ENCODE results near the gene GAS2L1. TPM values are rescaled to one million over a fixed set of nuclear protein-coding genes. Genes with fewer than 3 reads are reported as not detected.

The GAS2L1 gene
- total and polyA plus RNA-seq, 2 donors (not counting 3 experiments of a cell fraction or from before 2014, with no cell fraction given), result 30.5 to 44.0 TPM

GRCh38 chr22:29268511-29269229 is 37.8 kb upstream of the GAS2L1 start:
- Histone ChIP-seq H3K4me2 (ENCODE audit: insufficient read depth, low read length) (peak overlapping the region; percentile 89), H3K4me3 (replicated peaks in 1 of 3; ENCODE audit: insufficient read depth in 1 of 3, low read depth in 1 of 3, low read length in 3 of 3) (peak overlapping the region; percentile 75 to 85 (median 84)), H3K9me3 (replicated peaks; ENCODE audit: control insufficient read depth, insufficient read depth, low read length) (no peaks in the 10 kb centered on the region), H4K20me1 (replicated peaks; ENCODE audit: control insufficient read depth, extremely low read depth, insufficient read depth, low read length) (peaks cover 19% of the 10 kb centered on the region), H3K4me1 (ENCODE audit: control insufficient read depth, extremely low read depth, insufficient read depth, low read length) (peaks cover 40% of the 10 kb centered on the region), H3K79me2 (ENCODE audit: control insufficient read depth, insufficient read depth, low read length) (peaks cover 74% of the 10 kb centered on the region), H3K9ac (replicated peaks; ENCODE audit: extremely low read depth, insufficient read depth, low read length) (peak overlapping the region; percentile 100), H3K27me3 (ENCODE audit: control insufficient read depth in 2 of 2, insufficient read depth in 2 of 2, low read length in 2 of 2) (no peaks in the 10 kb centered on the region), H3K36me3 (ENCODE audit: control insufficient read depth in 2 of 2, extremely low read depth in 1 of 2, insufficient read depth in 2 of 2, low read length in 2 of 2) (peaks cover 16 to 24% of the 10 kb centered on the region in 2 experiments), H2AFZ (ENCODE audit: low read depth, low read length) (no peak overlapping the region), H3K9me1 (replicated peaks; ENCODE audit: control insufficient read depth, extremely low read depth, insufficient read depth, low read length) (no peaks in the 10 kb centered on the region), H3K27ac (ENCODE audit: insufficient read depth, low read depth, low read length) (peak overlapping the region; percentile 100)
- peak; percentile 58 for DNase-seq (ENCODE audit: low read depth, low spot score)
- TF ChIP-seq POLR2A (IDR thresholded peaks at IDR 0.05; ENCODE audit: low read depth, low read length), result peak; percentile 60
- no peak for TF ChIP-seq GATA2 (IDR thresholded peaks at IDR 0.05; ENCODE audit: insufficient read depth, insufficient read length, low read depth, low read length)
- TF ChIP-seq MAX (IDR thresholded peaks at IDR 0.05; ENCODE audit: insufficient read depth, insufficient read length), result peak; percentile 35
- no peak for TF ChIP-seq MYC (IDR thresholded peaks at IDR 0.05; ENCODE audit: low read depth, low read length)
- TF ChIP-seq JUN (IDR thresholded peaks at IDR 0.05; ENCODE audit: borderline replicate concordance, insufficient read depth, insufficient read length, low read depth), result no peak
- TF ChIP-seq CTCF (IDR thresholded peaks at IDR 0.05; ENCODE audit: extremely low read depth in 1 of 2, insufficient read depth in 1 of 2, low read depth in 1 of 2, low read length in 2 of 2), result no peak
- TF ChIP-seq EZH2 (IDR thresholded peaks at IDR 0.05; ENCODE audit: borderline replicate concordance, low read depth, low read length, severe bottlenecking), result no peak
- no peak for TF ChIP-seq POLR2AphosphoS5 (IDR thresholded peaks at IDR 0.05; ENCODE audit: insufficient read depth, low read depth, low read length)
- TF ChIP-seq FOS (IDR thresholded peaks at IDR 0.05; ENCODE audit: borderline replicate concordance, insufficient read depth, low read length), result no peak
- BruUV-seq (replicated peaks), result no TSS peak
- FAIRE-seq, result no peak
- POLR2A ChIA-PET, result no interaction called here
- intact Hi-C loops (cut with micrococcal nuclease), result loop anchor here (5.0 kb wide), 1 partner anchor 39 kb away; the partner anchor contains the start of gene GAS2L1
- dilution Hi-C loops (cut with MboI; ENCODE audit: extremely low pct_ligation_motif_present, low sequenced_read_pairs), result no loop called here
- CTCF ChIA-PET, result no interaction called here
